Lung (tissue), 12 donors: ENCODE measurements around the gene ZNF358. TPM values are rescaled to one million over a fixed set of nuclear protein-coding genes. Genes with fewer than 3 reads are reported as not detected.

ENCODE experiments used
- ATAC-seq: fragments of 200-7000 bp; cut with Tn5 transposase; one replicate; pipeline ENCODE4 v1.9.1; 2020; ENCODE audit warnings: moderate number of reproducible peaks; ENCODE audit not compliant: insufficient read depth, low FRiP score
- DNase-seq, 3 donors: peaks; one replicate each; pipeline ENCODE4 v3.0.0-alpha.2; 2013 to 2017
- H3K27ac ChIP-seq, 2 donors: one replicate each; pipeline ENCODE4 v1.5.1; 2013; ENCODE audit warnings: mild to moderate bottlenecking in 2 of 2, moderate library complexity in 2 of 2, control low read depth in 1 of 2, inconsistent platforms in 1 of 2, low read depth in 1 of 2, low read length in 1 of 2
- H3K27me3 ChIP-seq, 3 donors: one replicate each; pipeline ENCODE4 v1.5.1; 2013; ENCODE audit warnings: low read length in 2 of 3; ENCODE audit not compliant: control insufficient read depth in 3 of 3, insufficient read depth in 3 of 3
- H3K36me3 ChIP-seq, 4 donors: one replicate each; pipeline ENCODE4 v1.5.1; 2013; ENCODE audit warnings: low read length in 4 of 4, mild to moderate bottlenecking in 1 of 4, moderate library complexity in 1 of 4; ENCODE audit not compliant: control insufficient read depth in 4 of 4, insufficient read depth in 4 of 4
- H3K4me1 ChIP-seq, 5 donors: one replicate each; pipeline ENCODE4 v1.5.1; 2013; ENCODE audit warnings: low read length in 5 of 5, mild to moderate bottlenecking in 2 of 5, moderate library complexity in 1 of 5; ENCODE audit not compliant: control insufficient read depth in 5 of 5, insufficient read depth in 5 of 5
- H3K4me3 ChIP-seq: one replicate; pipeline ENCODE4 v1.5.1; 2013; ENCODE audit warnings: mild to moderate bottlenecking, control low read depth, moderate library complexity
- H3K9ac ChIP-seq, 2 donors: one replicate each; pipeline ENCODE4 v1.5.1; 2013; ENCODE audit warnings: low read length in 2 of 2, control low read depth in 1 of 2; ENCODE audit not compliant: insufficient read depth in 1 of 2
- H3K9me3 ChIP-seq, 4 donors: one replicate each; pipeline ENCODE4 v1.5.1; 2013; ENCODE audit warnings: low read length in 3 of 4, mild to moderate bottlenecking in 1 of 4, moderate library complexity in 1 of 4; ENCODE audit not compliant: control insufficient read depth in 4 of 4, insufficient read depth in 3 of 4
- WGBS, 2 donors: extraction: QIAGEN DNeasy Blood & Tissue Kit; methylation state at CpG; one replicate each; pipeline ENCODE4 v1.1.7; 2013; 5-methylcytosine and 5-hydroxymethylcytosine counted together
- polyA plus RNA-seq, 2 donors: library from polyadenylated mRNA; stranded (reverse); fragments of 200-250 nt; gene quantifications; one replicate each; pipeline ENCODE4 v1.2.1, GENCODE V29; 2013
- total RNA-seq, 2 donors: library from RNA; depleted of rRNA in 1 of 2; stranded (reverse); fragments of >200 nt in 1 of 2; gene quantifications; one replicate each; pipeline ENCODE4 v1.2.1, GENCODE V29; 2014 to 2021
- TF ChIP-seq, protein P1 (sequence below): IDR thresholded peaks from 2 replicates; pipeline ENCODE4 v1.5.1; 2012; ENCODE audit warnings: mild to moderate bottlenecking; ENCODE audit errors: control extremely low read depth, extremely low read depth
- donor health status: control.
- donor health status: control.
- donor health status: Bipolar disorder and iron deficiency.
- donor health status: healthy.
- donor health status: DM: yes; HTN: yes; CAD: no.

The ZNF358 gene
- total and polyA plus RNA-seq, 4 donors: 24.2 to 71.8 (median 34.7) TPM

DNA sequence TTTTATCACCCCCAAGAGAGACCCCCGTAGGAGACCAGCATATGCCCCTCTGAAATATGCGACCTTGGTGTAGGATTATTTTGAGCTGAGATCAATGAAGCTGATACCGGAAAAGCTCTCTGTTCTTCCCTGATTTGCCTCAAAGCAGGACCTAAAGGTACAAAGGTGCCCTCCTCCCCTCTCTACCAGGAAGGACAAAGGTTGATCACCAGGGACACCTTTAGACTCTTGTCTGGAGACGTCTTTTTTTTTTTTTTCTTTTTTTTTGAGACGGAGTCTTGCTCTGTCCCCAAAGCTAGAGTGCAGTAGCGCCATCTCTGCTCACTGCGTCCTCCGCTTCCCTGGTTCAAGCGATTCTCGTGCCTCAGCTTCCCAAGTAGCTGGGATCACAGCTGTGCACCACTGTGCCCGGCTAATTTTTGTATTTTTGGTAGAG is 26.3 kb upstream of the ZNF358 start:
- H3K9me3 ChIP-seq: no peaks in the 10 kb centered on the region
- H3K9ac ChIP-seq: no peak overlapping the region
- 83 to 91% methylated on average over 11 of the region's 11 CpGs for WGBS, 2 donors
- no peak overlapping the region for H3K4me3 ChIP-seq
- H3K36me3 ChIP-seq: no peaks in the 10 kb centered on the region
- ATAC-seq (no peak), DNase-seq (no peak)
- H3K4me1 ChIP-seq: peaks cover 0 to 18% (median 0%) of the 10 kb centered on the region in 5 donors
- TF ChIP-seq, protein P1, sequence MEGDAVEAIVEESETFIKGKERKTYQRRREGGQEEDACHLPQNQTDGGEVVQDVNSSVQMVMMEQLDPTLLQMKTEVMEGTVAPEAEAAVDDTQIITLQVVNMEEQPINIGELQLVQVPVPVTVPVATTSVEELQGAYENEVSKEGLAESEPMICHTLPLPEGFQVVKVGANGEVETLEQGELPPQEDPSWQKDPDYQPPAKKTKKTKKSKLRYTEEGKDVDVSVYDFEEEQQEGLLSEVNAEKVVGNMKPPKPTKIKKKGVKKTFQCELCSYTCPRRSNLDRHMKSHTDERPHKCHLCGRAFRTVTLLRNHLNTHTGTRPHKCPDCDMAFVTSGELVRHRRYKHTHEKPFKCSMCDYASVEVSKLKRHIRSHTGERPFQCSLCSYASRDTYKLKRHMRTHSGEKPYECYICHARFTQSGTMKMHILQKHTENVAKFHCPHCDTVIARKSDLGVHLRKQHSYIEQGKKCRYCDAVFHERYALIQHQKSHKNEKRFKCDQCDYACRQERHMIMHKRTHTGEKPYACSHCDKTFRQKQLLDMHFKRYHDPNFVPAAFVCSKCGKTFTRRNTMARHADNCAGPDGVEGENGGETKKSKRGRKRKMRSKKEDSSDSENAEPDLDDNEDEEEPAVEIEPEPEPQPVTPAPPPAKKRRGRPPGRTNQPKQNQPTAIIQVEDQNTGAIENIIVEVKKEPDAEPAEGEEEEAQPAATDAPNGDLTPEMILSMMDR: no peak
- H3K27ac ChIP-seq: no peak overlapping the region
- H3K27me3 ChIP-seq: no peaks in the 10 kb centered on the region

GRCh38 chr19:7492142-7492541 is 23.8 kb upstream of the ZNF358 start:
- no peak overlapping the region for H3K9ac ChIP-seq
- TF ChIP-seq, protein P1: no peak
- ATAC-seq: no peak
- H3K4me3 ChIP-seq: no peak overlapping the region
- WGBS, 2 donors: 19 to 49% methylated on average over 4 of the region's 4 CpGs
- DNase-seq: peak in 1 of 3 donors; percentile 18
- no peaks in the 10 kb centered on the region for H3K9me3 ChIP-seq
- H3K36me3 ChIP-seq: no peaks in the 10 kb centered on the region
- H3K4me1 ChIP-seq: peaks cover 0 to 22% (median 0%) of the 10 kb centered on the region in 5 donors
- H3K27me3 ChIP-seq: no peaks in the 10 kb centered on the region
- H3K27ac ChIP-seq: no peak overlapping the region

DNA sequence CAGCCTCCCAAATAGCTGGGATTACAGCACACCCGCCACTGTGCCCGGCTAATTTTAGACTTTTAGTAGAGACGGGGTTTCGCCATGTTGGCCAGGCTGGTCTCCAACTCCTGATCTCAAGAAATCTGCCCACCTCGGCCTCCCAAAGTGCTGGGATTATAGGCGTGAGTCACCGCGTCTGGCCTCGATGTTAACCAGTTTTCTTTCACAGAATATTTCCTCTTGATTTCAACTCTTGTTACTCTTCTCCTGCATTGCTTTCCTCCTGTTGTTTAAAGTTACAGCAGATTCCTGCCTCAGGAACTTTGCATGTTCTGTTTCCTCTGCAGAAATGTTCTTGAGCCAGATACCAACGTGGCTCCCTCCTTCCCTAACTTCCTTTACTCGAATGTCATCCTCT is 23.3 kb upstream of the ZNF358 start:
- Histone ChIP-seq H3K27ac (no peak overlapping the region), H3K4me3 (no peak overlapping the region), H3K4me1 (peaks cover 0 to 22% (median 0%) of the 10 kb centered on the region in 5 donors), H3K9ac (no peak overlapping the region), H3K9me3 (no peaks in the 10 kb centered on the region), H3K36me3 (no peaks in the 10 kb centered on the region), H3K27me3 (no peaks in the 10 kb centered on the region)
- no peak for DNase-seq
- TF ChIP-seq, protein P1: no peak
- ATAC-seq: no peak
- WGBS, 2 donors: 29 to 61% methylated on average over 11 of the region's 11 CpGs
